ENCODE measurements around the gene CLDN24.

CLDN24 gene

GRCh38 chr4:183272384-183272783 is 49.8 kb downstream of the CLDN24 start:
- no peak for DNase-seq
